NCI-H345 treated with DMSO at 0.1 percent for 48 hours (cell line): ENCODE results near the gene GSTP1.
"Not testable (repeated sequence)": the region's sequence is repeated elsewhere in the genome, so short reads cannot be mapped to it uniquely, and the experiment has no call there.

ENCODE experiments used
- DNase-seq: peaks from one replicate; lab custom pipeline; 2025; ENCODE audit not compliant: unreplicated experiment; lab: John Stamatoyannopoulos, UW

GSTP1 gene

DNA sequence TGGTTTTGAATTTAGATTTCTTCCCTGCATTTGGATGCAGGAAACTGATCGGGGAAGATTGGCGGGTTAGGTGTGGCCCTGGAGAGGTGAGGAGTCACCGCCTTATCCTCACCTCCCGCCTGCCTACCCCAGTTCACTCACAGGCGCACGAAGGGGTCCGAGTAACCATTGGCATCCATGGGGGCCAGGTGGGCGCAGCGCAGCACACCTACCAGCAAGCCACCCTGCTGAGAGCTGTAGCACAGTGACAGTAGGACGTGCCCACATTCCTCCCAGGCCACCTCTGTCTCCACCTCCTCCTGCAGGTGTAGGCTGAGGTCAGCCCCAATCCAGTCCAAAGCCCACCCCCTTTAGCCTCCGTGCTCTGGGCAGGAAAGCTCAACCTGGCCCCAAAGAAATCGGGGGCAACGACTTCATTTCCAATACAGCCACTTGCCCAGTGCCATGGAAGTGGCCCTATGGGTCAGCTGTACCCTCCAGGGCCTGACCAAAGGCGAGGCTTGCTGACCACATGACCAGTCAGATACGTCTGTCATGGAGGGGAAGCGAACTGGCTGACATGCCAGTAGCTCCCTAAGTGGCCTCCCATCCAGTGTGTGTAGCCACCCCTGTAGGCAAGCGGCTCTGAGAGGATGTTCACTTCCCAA lies 29.8 kb downstream of the GSTP1 start:
- no peak for DNase-seq

DNA sequence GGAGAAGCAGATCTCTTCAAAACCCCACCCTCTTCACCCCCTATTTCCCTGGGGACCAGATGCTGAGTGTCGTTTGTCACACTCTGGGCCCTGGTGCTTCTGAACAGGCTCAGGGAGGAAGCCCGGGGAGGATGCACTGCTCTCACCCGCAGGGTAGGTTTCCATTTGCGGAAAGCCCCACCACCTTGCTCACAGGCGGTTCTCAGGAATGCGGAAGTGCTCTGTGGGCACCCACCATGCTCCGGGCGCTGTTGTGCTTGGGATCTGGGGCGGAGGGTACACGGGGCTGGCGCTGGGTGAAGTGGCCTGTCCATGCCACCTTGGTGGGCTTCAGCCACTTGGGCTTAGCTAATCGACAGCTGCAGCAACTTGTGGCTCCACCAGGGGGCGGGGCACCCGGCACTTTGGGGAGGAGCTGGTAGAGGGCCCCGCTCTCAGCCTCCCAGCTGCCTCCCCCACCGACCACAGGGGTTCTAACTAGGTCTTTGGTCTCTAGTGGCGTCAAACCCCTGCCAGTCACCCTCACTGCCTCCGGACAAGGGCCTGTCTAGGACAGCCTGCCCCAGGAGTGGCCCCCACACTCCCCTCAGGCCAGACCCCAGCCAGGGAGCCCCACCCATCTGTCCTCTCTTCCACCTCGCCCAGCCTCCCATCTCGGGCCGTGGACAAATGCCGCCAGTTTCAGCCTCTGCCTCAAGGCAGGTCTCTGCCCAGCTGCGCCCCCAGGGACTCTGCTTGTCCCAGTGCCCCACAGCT lies 30.5 kb downstream of the GSTP1 start:
- no peak for DNase-seq

DNA sequence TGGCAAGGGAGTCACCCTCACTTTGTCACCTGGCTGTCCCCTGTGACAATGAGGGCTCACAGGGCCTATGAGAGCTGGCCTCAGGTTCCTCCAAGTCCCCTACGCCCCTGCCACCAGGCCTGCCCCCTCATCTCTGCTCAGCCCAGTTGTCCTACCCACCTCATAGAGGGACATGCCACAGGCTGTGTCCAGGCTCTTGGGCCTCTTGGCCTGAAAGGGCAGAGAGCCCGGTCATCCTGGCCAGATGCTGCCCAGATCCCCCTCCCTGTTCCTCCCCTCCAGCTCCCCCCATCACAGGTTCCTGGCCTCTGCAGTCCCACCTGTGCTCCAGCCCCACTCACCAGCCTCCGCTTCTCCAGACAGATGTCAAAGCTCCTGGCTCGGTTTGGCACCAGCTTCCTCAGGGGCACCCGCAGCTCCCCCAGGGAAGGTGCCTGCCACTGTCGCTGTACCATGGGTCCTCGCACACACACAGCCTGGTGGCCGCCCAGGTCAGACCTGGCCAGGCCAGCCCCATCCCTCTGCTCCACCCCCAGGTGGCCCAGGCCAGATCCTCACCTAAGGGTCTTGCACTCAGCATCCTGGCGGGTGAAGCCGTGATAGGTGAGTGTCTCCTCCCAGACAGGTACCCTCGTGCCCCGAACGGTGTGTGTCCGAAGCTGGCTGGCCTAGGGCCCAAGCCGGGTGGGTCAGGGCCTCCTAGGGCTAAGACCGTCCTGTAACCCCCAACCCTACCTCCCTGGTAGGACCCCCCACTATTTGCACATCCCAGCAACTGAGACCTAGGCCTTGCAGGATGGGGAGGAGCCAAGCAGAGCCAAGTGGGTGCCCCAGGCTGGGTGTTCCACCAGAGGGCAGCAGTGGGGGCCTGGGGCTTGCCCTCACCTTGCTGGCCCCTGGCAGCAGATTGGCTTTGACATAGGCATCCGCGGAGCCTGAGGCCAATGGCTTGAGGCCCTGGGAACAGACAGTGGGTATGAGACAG lies 31.4 kb downstream of the GSTP1 start:
- DNase-seq = no peak

DNA sequence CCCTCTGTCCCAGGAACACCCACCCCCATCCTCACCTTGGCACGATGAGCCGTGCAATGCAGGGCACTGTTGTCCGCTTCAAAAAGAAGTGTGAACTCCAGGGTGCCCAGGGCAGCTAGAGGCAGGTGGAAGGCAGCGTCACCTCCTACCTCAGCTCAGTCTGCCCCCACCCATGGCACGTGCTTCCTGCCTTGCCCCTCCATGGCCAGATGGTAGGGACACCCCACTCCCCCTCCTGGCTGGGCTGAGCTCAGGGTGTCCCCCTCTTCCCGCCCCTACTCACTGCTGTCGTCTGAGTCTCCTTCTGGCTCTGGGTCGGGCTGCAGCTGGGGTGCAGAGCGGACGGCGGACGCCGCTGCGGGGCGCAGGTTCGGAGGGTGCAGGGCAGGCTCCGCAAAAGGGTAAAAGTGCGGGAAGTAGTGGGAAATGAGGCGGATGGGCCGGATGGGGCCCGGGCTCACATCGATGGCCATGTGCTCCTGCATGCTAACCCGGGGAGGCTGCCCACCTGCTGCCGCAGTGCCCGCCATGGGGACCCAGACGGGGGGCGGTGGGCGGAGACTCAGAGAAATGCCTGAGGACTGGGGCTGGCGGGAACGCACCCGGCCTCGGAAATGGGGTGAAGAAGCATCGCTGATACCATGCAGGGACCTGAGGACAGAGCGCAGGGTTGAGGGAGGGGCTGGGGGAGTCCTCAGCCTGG lies 32.3 kb downstream of the GSTP1 start:
- DNase-seq = no peak

GRCh38 chr11:67616431-67617242 lies 33.0 kb downstream of the GSTP1 start:
- DNase-seq = no peak

DNA sequence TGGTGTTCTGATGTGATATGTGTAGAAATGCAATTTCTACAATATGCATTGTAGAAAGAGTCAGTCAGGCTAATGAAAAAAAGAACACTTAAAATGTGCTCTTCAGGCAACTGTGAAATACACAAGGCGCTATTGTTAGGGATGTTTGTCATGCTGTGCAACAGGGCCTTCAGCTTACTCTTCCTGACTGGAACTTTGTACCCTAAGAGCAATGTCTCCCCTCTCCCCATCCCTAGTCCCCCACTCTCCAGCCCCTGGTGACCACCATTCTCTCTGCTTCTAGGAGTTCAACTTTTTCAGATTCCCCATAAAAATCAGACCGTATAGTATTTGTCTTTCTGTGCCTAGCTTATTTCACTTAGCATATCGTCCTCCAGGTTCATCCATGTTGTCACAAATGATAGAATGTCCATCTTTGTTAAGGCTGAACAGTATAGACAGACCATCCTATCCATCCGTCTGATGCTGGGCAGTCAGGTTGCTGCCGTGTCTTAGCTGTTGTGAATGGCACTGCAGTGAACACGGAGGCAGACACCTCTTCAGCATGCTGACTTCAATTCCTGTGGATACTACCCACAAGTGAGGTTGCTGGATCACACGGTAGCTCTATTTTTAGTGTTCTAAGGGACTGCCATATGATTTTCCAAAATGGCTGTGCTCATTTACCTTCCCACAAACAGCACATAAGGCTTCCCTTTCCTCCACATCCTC lies 33.8 kb downstream of the GSTP1 start:
- no peak for DNase-seq

GRCh38 chr11:67618901-67619659 lies 35.5 kb downstream of the GSTP1 start:
- DNase-seq = not testable (repeated sequence)

- DNase-seq = not testable (repeated sequence)
Measured at GRCh38 chr11:67619683-67620618, 36.3 kb downstream of the GSTP1 start.

DNA sequence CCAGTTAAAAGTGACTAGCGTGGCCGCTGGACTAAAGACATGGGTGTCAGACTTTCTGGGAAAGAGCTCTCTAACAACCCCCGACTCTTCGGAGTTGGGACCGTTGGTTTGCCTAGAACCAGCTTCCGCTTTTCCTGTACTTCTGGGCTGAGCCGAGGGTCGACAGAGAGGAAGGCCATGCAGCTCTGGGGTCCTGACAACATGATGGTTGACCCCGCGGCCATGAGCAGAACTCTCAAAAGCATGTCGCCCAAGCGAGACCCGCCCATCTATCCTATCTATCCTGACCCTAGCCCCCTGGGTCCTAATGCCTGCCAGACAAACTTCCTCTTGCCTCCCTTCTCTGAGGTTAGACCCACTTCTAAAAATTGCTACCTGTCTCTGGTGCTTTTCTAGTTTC lies 37.0 kb downstream of the GSTP1 start:
- not testable (repeated sequence) for DNase-seq

- DNase-seq = not testable (repeated sequence)
Measured at GRCh38 chr11:67621928-67622327, 38.3 kb downstream of the GSTP1 start.

- not testable (repeated sequence) for DNase-seq
Measured at GRCh38 chr11:67622905-67623304, 39.3 kb downstream of the GSTP1 start.

DNA sequence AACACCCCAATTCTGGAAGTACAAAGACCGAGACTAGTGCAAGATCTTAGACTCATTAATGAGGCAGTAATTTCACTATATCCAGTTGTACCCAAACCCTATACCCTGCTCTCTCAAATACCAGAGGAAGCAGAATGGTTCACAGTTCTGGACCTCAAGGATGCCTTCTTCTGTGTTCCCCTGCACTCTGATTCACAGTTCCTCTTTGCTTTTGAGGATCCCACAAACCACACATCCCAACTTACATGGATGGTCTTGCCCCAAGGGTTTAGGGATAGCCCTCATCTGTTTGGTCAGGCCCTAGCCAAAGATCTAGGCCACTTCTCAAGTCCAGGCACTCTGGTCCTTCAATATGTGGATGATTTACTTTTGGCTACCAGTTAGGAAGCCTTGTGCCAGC lies 40.2 kb downstream of the GSTP1 start:
- not testable (repeated sequence) for DNase-seq

DNA sequence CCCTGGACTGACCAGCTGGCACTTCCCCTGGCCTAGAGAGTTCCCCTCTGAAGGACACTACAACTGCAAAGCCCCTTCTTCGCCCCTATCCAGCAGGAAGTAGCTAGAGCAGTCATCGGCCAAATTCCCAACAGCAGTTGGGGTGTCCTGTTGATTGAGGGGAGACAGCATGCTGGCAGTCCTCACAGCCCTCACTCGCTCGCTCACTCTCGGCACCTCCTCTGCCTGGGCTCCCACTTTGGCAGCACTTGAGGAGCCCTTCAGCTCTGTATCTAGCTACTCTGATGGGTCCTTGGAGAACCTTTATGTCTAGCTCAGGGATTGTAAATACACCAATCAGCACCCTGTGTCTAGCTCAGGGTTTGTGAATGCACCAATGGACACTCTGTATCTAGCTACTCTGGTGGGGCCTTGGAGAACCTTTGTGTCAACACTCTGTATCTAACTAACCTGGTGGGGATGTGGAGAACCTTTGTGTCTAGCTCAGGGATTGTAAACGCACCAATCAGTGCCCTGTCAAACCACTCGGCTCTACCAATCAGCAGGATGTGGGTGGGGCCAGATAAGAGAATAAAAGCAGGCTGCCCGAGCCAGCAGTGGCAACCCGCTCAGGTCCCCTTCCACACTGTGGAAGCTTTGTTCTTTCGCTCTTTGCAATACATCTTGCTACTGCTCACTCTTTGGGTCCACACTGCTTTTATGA lies 42.7 kb downstream of the GSTP1 start:
- not testable (repeated sequence) for DNase-seq

DNA sequence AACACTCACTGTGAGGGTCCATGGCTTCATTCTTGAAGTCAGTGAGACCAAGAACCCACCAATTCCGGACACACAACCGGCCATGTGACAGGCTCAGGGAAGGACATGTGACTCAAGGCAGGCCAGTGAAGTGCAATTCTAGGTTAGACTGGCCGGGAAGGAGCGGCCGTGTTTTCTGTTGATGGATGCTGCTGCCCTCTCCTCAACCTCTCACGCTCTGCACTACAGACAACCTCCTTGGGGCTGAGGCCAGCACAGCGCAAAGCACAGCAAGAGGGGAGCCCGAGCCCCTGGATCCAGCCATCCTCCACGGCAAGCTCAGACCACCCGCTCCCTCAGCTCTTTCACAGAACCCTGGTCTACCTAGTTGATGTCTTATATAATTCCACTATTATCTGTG lies 43.4 kb downstream of the GSTP1 start:
- no peak for DNase-seq

- DNase-seq = no peak
Measured at GRCh38 chr11:67627441-67627811, 43.8 kb downstream of the GSTP1 start.

GRCh38 chr11:67627812-67628624 lies 44.4 kb downstream of the GSTP1 start:
- DNase-seq = no peak
